IMR-90 (cell line): ENCODE measurements around the gene ZNF521. TPM values are rescaled to one million over a fixed set of nuclear protein-coding genes. Genes with fewer than 3 reads are reported as not detected.

Source experiments
- ATAC-seq: fragments of 200-7000 bp; cut with Tn5 transposase; 2 replicates; pipeline ENCODE4 v1.9.1; 2020; ENCODE audit warnings: low read depth, mild to moderate bottlenecking, moderate library complexity
- BruUV-seq: library from RNA; stranded (reverse); fragments of 400-500 nt; replicated peaks from 2 replicates; lab custom pipeline; 2021; lab: Mats Ljungman, UMichigan
- CTCF ChIA-PET: fragments of 300-600 bp; formaldehyde crosslinking; extraction: SDS; loops from one replicate; lab custom pipeline; 2021; ENCODE audit warnings: antibody characterized with exemption; lab: Yijun Ruan, JAX
- POLR2A ChIA-PET: fragments of 300-600 bp; sonication (Branson Sonifier 250); formaldehyde crosslinking; loops from one replicate; lab custom pipeline; 2022; ENCODE audit warnings: antibody characterized with exemption; ENCODE audit not compliant: unreplicated experiment; lab: Charles Lee
- DNase-seq: peaks from one replicate; pipeline ENCODE4 v3.0.0; 2013
- H2AFZ ChIP-seq: replicated peaks from 2 replicates; pipeline ENCODE3; 2013; ENCODE audit warnings: low read length, mild to moderate bottlenecking; ENCODE audit not compliant: poor library complexity
- H2AK5ac ChIP-seq: 2 replicates; pipeline ENCODE4 v1.6.1; 2013; ENCODE audit warnings: low read depth, low read length, inconsistent platforms
- H2AK9ac ChIP-seq: replicated peaks from 2 replicates; pipeline ENCODE3; 2013; ENCODE audit warnings: mild to moderate bottlenecking, low read depth, low read length, moderate library complexity; ENCODE audit not compliant: poor library complexity
- H2BK120ac ChIP-seq: 2 replicates; pipeline ENCODE4 v1.6.1; 2013; ENCODE audit warnings: low read depth, low read length, inconsistent platforms
- H2BK15ac ChIP-seq: 3 replicates; pipeline ENCODE4 v1.6.1; 2013; ENCODE audit warnings: low read depth, low read length, inconsistent platforms
- H2BK20ac ChIP-seq: 2 replicates; pipeline ENCODE4 v1.6.1; 2013; ENCODE audit warnings: low read depth, mild to moderate bottlenecking, inconsistent platforms, low read length, moderate library complexity
- H2BK5ac ChIP-seq: 2 replicates; pipeline ENCODE4 v1.6.1; 2013; ENCODE audit warnings: mild to moderate bottlenecking, low read depth, low read length, inconsistent platforms; ENCODE audit not compliant: poor library complexity, severe bottlenecking
- H3K14ac ChIP-seq: replicated peaks from 2 replicates; pipeline ENCODE4 v1.6.1; 2013; ENCODE audit warnings: low read depth, low read length, inconsistent platforms
- H3K18ac ChIP-seq: 2 replicates; pipeline ENCODE4 v1.6.1; 2013; ENCODE audit warnings: low read depth, low read length, control low read depth
- H3K23ac ChIP-seq: 2 replicates; pipeline ENCODE4 v1.6.1; 2013; ENCODE audit warnings: low read depth, low read length, inconsistent platforms
- H3K27ac ChIP-seq: 2 replicates; pipeline ENCODE4 v1.5.1; 2013; ENCODE audit warnings: mild to moderate bottlenecking, control low read depth, low read length; ENCODE audit not compliant: insufficient read depth
- H3K27me3 ChIP-seq: 2 replicates; pipeline ENCODE4 v1.6.1; 2013; ENCODE audit warnings: low read length; ENCODE audit not compliant: control insufficient read depth, insufficient read depth
- H3K36me3 ChIP-seq: 2 replicates; pipeline ENCODE4 v1.6.1; 2013; ENCODE audit warnings: low read length, mixed read lengths; ENCODE audit not compliant: control insufficient read depth, insufficient read depth
- H3K4ac ChIP-seq: 2 replicates; pipeline ENCODE4 v1.6.1; 2013; ENCODE audit warnings: low read depth, low read length, inconsistent platforms
- H3K4me1 ChIP-seq: 2 replicates; pipeline ENCODE4 v1.6.1; 2013; ENCODE audit warnings: low read length, mixed read lengths; ENCODE audit not compliant: control insufficient read depth, insufficient read depth
- H3K4me2 ChIP-seq: 2 replicates; pipeline ENCODE4 v1.6.1; 2013; ENCODE audit warnings: low read depth, mild to moderate bottlenecking, control low read depth, low read length, moderate library complexity
- H3K4me3 ChIP-seq: 2 replicates; pipeline ENCODE4 v1.5.1; 2013; ENCODE audit warnings: low read depth, mild to moderate bottlenecking, control low read depth, low read length, moderate library complexity; ENCODE audit not compliant: insufficient read depth
- H3K56ac ChIP-seq: 2 replicates; pipeline ENCODE4 v1.6.1; 2013; ENCODE audit warnings: low read length, inconsistent platforms; ENCODE audit not compliant: insufficient read depth; ENCODE audit errors: extremely low read depth
- H3K79me1 ChIP-seq, 2 experiments: 2 replicates each; pipeline ENCODE4 v1.6.1; 2013; ENCODE audit warnings: low read length in 2 of 2, inconsistent platforms in 1 of 2, low read depth in 1 of 2
- H3K9ac ChIP-seq: 2 replicates; pipeline ENCODE4 v1.6.1; 2013; ENCODE audit warnings: low read depth, low read length, control low read depth
- H3K9me1 ChIP-seq: 2 replicates; pipeline ENCODE4 v1.6.1; 2013; ENCODE audit warnings: low read length, inconsistent platforms; ENCODE audit not compliant: insufficient read depth
- H3K9me3 ChIP-seq: 2 replicates; pipeline ENCODE4 v1.6.1; 2013; ENCODE audit warnings: low read length; ENCODE audit not compliant: control insufficient read depth, insufficient read depth
- H4K20me1 ChIP-seq: 2 replicates; pipeline ENCODE4 v1.6.1; 2013; ENCODE audit warnings: low read length, inconsistent platforms; ENCODE audit not compliant: insufficient read depth
- H4K5ac ChIP-seq: 2 replicates; pipeline ENCODE4 v1.6.1; 2013; ENCODE audit warnings: mild to moderate bottlenecking, low read depth, low read length, control low read depth
- H4K8ac ChIP-seq, 2 experiments: 2 replicates each; pipeline ENCODE4 v1.6.1; 2013; ENCODE audit warnings: low read depth in 2 of 2, low read length in 2 of 2, control low read depth in 1 of 2, inconsistent platforms in 1 of 2
- H4K91ac ChIP-seq: 2 replicates; pipeline ENCODE4 v1.6.1; 2013; ENCODE audit warnings: low read depth, low read length, inconsistent platforms; ENCODE audit not compliant: insufficient read depth
- BHLHE40 ChIP-seq: fragments of 150-350 bp; IDR thresholded peaks from 2 replicates; pipeline ENCODE4 v1.6.1; 2016; ENCODE audit warnings: mild to moderate bottlenecking, low read depth, low read length
- CEBPB ChIP-seq: IDR thresholded peaks from 2 replicates; pipeline ENCODE4 v1.6.1; 2012; ENCODE audit warnings: low read depth, low read length, improper control_type of control experiment
- FOS ChIP-seq: fragments of 150-350 bp; IDR thresholded peaks from 2 replicates; pipeline ENCODE4 v1.6.1; 2016; ENCODE audit warnings: low read depth, low read length
- POLR2A ChIP-seq: IDR thresholded peaks from 2 replicates; pipeline ENCODE4 v1.6.1; 2012; ENCODE audit warnings: mild to moderate bottlenecking, low read depth, low read length
- WGBS, 2 experiments: methylation state at CpG; one replicate each; pipeline versions ENCODE4 v1.1.5 to v1.1.7; 2013; ENCODE audit warnings: missing lambda C conversion rate in 2 of 2; ENCODE audit not compliant: insufficient read length in 1 of 2; ENCODE audit errors: extremely low coverage in 2 of 2; 5-methylcytosine and 5-hydroxymethylcytosine counted together
- dilution Hi-C: fragments of 300-500 bp; cut with HindIII; formaldehyde crosslinking; loops from one replicate; pipeline ENCODE4 v1.14.3; 2018; ENCODE audit warnings: low sequenced_read_pairs; ENCODE audit not compliant: unreplicated experiment
- in situ Hi-C: fragments of 300-500 bp; cut with MboI; formaldehyde crosslinking; loops from 3 replicates; pipeline ENCODE4 v1.14.3; 2019; ENCODE audit warnings: low sequenced_read_pairs, inconsistent platforms, mixed read lengths
- intact Hi-C: fragments of 100-400 bp; cut with micrococcal nuclease; formaldehyde crosslinking; loops from 2 replicates; pipeline ENCODE4 v1.10.0; 2022
- polyA plus RNA-seq, 3 experiments: library from polyadenylated mRNA; depleted of rRNA; stranded (reverse); fragments of >200 nt; gene quantifications; 2 replicates each; pipeline ENCODE4 v1.2.3, GENCODE V29; 2012; ENCODE audit warnings: low replicate concordance in 1 of 3
- total RNA-seq: library from RNA; depleted of rRNA; stranded (reverse); fragments of >200 nt; gene quantifications from 2 replicates; pipeline ENCODE4 v1.2.3, GENCODE V29; 2012

ZNF521 gene
- total and polyA plus RNA-seq, 2 of the 4 experiments (the other 2 are of a cell fraction), result 21.5 to 59.3 TPM

DNA sequence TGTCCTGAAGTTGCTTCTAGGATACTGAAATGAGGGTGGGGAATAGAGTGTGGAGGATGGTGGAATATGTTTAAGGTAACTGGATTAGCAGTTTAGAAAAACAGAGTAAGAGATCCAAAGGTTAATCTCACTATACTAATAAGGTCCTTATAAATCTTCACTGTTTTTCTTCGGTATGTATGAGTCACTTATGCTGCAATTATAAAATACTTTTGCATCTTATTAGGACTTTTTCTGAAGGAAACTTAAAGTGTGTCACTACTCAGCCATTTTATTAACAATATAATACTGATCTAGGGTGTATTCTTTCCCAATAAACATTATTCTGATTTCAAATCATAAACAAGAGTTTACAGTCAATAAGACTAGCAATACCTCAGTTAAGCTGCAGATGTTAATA, 182.3 kb downstream of the ZNF521 start:
- H3K9me3 ChIP-seq, result no peaks in the 10 kb centered on the region
- no peak overlapping the region for H2BK20ac ChIP-seq
- no peak overlapping the region for H3K18ac ChIP-seq
- WGBS, 2 experiments, result no CpG with 5 or more reads among the region's 1 CpG
- no peak overlapping the region for H2BK15ac ChIP-seq
- POLR2A ChIA-PET, result no interaction called here
- no peak overlapping the region for H2BK120ac ChIP-seq
- H4K5ac ChIP-seq, result no peak overlapping the region
- dilution Hi-C loops (no loop called here), in situ Hi-C loops (no loop called here), intact Hi-C loops (loop anchor here (5.0 kb wide), 1 partner anchor 293 kb away; no protein-coding TSS in a partner anchor)
- H2AK9ac ChIP-seq, result no peak overlapping the region
- H2BK5ac ChIP-seq, result no peak overlapping the region
- H3K4ac ChIP-seq, result no peak overlapping the region
- H4K91ac ChIP-seq, result no peak overlapping the region
- H3K4me3 ChIP-seq, result no peak overlapping the region
- H3K4me1 ChIP-seq, result peaks cover 11% of the 10 kb centered on the region
- H4K20me1 ChIP-seq, result no peaks in the 10 kb centered on the region
- no peak overlapping the region for H3K9ac ChIP-seq
- no peak overlapping the region for H2AK5ac ChIP-seq
- H3K79me1 ChIP-seq, result peaks cover 0 to 8% of the 10 kb centered on the region in 2 experiments; a peak in 3 of 4 replicates
- no peak overlapping the region for H4K8ac ChIP-seq
- no peak overlapping the region for H3K56ac ChIP-seq
- H3K14ac ChIP-seq, result no peak overlapping the region
- no TSS peak for BruUV-seq
- H3K9me1 ChIP-seq, result peaks cover 8% of the 10 kb centered on the region
- H3K27ac ChIP-seq, result peak overlapping the region; percentile 76; the same call in 1 of the 2 replicates
- no peak overlapping the region for H2AFZ ChIP-seq
- peaks cover 3% of the 10 kb centered on the region; the same call in 1 of the 2 replicates for H3K36me3 ChIP-seq
- peak; percentile 4; the same call in 1 of the 2 replicates for ATAC-seq
- no peak overlapping the region for H3K23ac ChIP-seq
- CTCF ChIA-PET, result no interaction called here
- TF ChIP-seq FOS (peak; percentile 58; the same call in 1 of the 2 replicates), POLR2A (no peak), CEBPB (peak; percentile 43; the same call in 1 of the 2 replicates), BHLHE40 (no peak)
- no peaks in the 10 kb centered on the region for H3K27me3 ChIP-seq
- H3K4me2 ChIP-seq, result peak overlapping the region; percentile 54; the same call in 1 of the 2 replicates
- DNase-seq, result peak; percentile 53
